Heart right ventricle (tissue), 16 donors: ENCODE results near the gene LIN52. TPM values are rescaled to one million over a fixed set of nuclear protein-coding genes. Genes with fewer than 3 reads are reported as not detected.
"Not testable (repeated sequence)": the region's sequence is repeated elsewhere in the genome, so short reads cannot be mapped to it uniquely, and the experiment has no call there.

Source experiments
- ATAC-seq, 8 donors: fragments of 200-7000 bp; cut with Tn5 transposase; one replicate each; pipeline ENCODE4 v1.9.1; 2020; ENCODE audit warnings: mild to moderate bottlenecking in 8 of 8, moderate library complexity in 8 of 8, moderate number of reproducible peaks in 1 of 8
- DNase-seq, 2 donors: peaks; one replicate each; pipeline ENCODE4 v3.0.0-alpha.2; 2020
- H3K27ac ChIP-seq, 10 donors: fragments of 200-600 bp; sonication (generic) in 2 of 10; one replicate each; pipeline versions ENCODE4 v1.5.0 to v1.8.0; 2020 to 2022; ENCODE audit warnings: mild to moderate bottlenecking in 3 of 10
- H3K27me3 ChIP-seq, 7 donors: fragments of 200-600 bp; one replicate each; pipeline ENCODE4 v1.8.0; 2021 to 2022; ENCODE audit warnings: mild to moderate bottlenecking in 2 of 7
- H3K36me3 ChIP-seq, 9 donors: fragments of 200-600 bp; sonication (generic) in 1 of 9; one replicate each; pipeline versions ENCODE4 v1.5.0 to v1.8.0; 2020 to 2022; ENCODE audit warnings: mild to moderate bottlenecking in 2 of 9
- H3K4me1 ChIP-seq, 9 donors: fragments of 200-600 bp; sonication (generic) in 1 of 9; one replicate each; pipeline versions ENCODE4 v1.5.0 to v1.8.0; 2020 to 2022; ENCODE audit warnings: mild to moderate bottlenecking in 4 of 9
- H3K4me3 ChIP-seq, 10 donors: fragments of 200-600 bp; sonication (generic) in 2 of 10; one replicate each; pipeline versions ENCODE4 v1.5.0 to v1.8.0; 2020 to 2022; ENCODE audit warnings: mild to moderate bottlenecking in 7 of 10, moderate library complexity in 2 of 10
- H3K9me3 ChIP-seq, 11 donors: fragments of 200-600 bp in 10 of 11; sonication (generic) in 2 of 11; one replicate each; pipeline versions ENCODE4 v1.5.0 to v1.8.0; 2013 to 2022; ENCODE audit warnings: mild to moderate bottlenecking in 2 of 11, control low read depth in 1 of 11, moderate library complexity in 1 of 11
- WGBS, 2 donors: extraction: QIAGEN DNeasy Blood & Tissue Kit; methylation state at CpG; one replicate each; pipeline ENCODE4 v1.1.7; 2013; ENCODE audit warnings: inconsistent platforms in 1 of 2; 5-methylcytosine and 5-hydroxymethylcytosine counted together
- intact Hi-C, 10 donors: fragments of 100-400 bp; cut with DNase I; formaldehyde crosslinking; loops; one replicate each; pipeline versions ENCODE4 v1.11.1 to v1.14.2; 2022
- polyA plus RNA-seq, 2 donors: library from polyadenylated mRNA; stranded (reverse); fragments of 200-250 nt; gene quantifications; one replicate each; pipeline ENCODE4 v1.2.3, GENCODE V29; 2013
- total RNA-seq, 10 donors: library from RNA; stranded (reverse); fragmentation: NEBNext Ultra II Directional in 3 of 10; extraction: Animal tissue kit (Norgen Biotek cat#: 25700) in 3 of 10; gene quantifications; one replicate each; pipeline versions ENCODE4 v1.2.1 to v1.2.4, GENCODE V29; 2021 to 2023
- TF ChIP-seq, protein P1 (sequence below), 9 donors: fragments of 200-600 bp; sonication (generic) in 2 of 9; IDR thresholded peaks; one replicate each; pipeline versions ENCODE4 v1.5.0 to v1.8.0; 2021 to 2022; ENCODE audit warnings: antibody characterized with exemption in 9 of 9, mild to moderate bottlenecking in 5 of 9, moderate library complexity in 1 of 9
- donor health status: Arrhythmogenic right ventricular cardiomyopathy.
- donor health status: ischemic (EF 13 %, LVEDD 7.1; RV severe dilation, severe dysfunction).
- donor health status: healthy with polysubstance abuse.
- donor health status: DM: no; HTN: yes; CAD: no.
- donor health status: DM: no; HTN: no; CAD: no.
- donor health status: ischemic (EF 25% LVEDD 6.9; RV normal size, moderate dysfunction).
- donor health status: ischemic (EF 25% LVEDD 5.7; RV mildly dilated, moderate dysfunction).
- donor health status: healthy.
- donor health status: DM: yes; HTN: yes; CAD: no.
- donor health status: Ischemic cardiomyopathy.
- donor health status: ischemic (EF 35%, LVEDD 5.7; RV mildly dilated, moderate dysfunction).
- donor health status: nonischemic (EF 11% LVEDD 7.7; RV severe dilation, severe dysfunction).
- donor health status: DM: yes; HTN: yes; CAD: no.
- donor health status: PGD.
- donor health status: ischemic (EF 29% LVEDD 5.4; RV normal size, mild dysfunction).
- donor health status: nonischemic (EF 23%, LVEDD 6.1; RV moderate dilation, normal function).

LIN52 gene
- total and polyA plus RNA-seq, 12 donors = 4.7 to 13.6 (median 8.3) TPM

DNA sequence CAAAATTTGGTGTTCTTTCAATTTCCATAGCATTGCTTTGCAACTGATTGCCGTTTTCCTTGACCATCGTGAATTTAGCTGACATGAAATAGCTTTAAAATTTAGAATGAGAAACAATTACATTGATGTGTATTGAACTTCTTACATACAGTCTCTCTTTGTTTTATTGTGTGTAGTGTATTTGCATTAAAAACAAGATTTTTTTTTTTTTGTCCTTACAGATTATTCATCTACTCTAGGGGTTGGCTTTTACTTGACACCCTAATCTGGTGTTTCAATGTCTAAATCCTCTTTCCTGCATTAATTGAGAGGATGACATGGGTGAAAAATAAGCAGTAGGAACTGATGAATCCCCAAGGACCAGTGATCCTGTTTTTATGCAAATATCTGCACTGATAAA lies 20.6 kb downstream of the LIN52 start:
- H3K36me3 ChIP-seq = peaks cover 0 to 77% (median 4%) of the 10 kb centered on the region in 9 donors
- WGBS, 2 donors = 92 to 94% methylated on average over 2 of the region's 2 CpGs
- no peaks in the 10 kb centered on the region for H3K27me3 ChIP-seq
- H3K27ac ChIP-seq = no peak overlapping the region
- TF ChIP-seq, protein P1, sequence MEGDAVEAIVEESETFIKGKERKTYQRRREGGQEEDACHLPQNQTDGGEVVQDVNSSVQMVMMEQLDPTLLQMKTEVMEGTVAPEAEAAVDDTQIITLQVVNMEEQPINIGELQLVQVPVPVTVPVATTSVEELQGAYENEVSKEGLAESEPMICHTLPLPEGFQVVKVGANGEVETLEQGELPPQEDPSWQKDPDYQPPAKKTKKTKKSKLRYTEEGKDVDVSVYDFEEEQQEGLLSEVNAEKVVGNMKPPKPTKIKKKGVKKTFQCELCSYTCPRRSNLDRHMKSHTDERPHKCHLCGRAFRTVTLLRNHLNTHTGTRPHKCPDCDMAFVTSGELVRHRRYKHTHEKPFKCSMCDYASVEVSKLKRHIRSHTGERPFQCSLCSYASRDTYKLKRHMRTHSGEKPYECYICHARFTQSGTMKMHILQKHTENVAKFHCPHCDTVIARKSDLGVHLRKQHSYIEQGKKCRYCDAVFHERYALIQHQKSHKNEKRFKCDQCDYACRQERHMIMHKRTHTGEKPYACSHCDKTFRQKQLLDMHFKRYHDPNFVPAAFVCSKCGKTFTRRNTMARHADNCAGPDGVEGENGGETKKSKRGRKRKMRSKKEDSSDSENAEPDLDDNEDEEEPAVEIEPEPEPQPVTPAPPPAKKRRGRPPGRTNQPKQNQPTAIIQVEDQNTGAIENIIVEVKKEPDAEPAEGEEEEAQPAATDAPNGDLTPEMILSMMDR (IDR thresholded peaks at IDR 0.05) = no peak
- DNase-seq (no peak), ATAC-seq (no peak)
- H3K9me3 ChIP-seq = no peaks in the 10 kb centered on the region
- H3K4me3 ChIP-seq = no peak overlapping the region
- no peaks in the 10 kb centered on the region for H3K4me1 ChIP-seq
- intact Hi-C loops = loop anchor here in 1 of 10 donors (5.0 kb wide), 1 partner anchor 142 kb away; no protein-coding TSS in a partner anchor

DNA sequence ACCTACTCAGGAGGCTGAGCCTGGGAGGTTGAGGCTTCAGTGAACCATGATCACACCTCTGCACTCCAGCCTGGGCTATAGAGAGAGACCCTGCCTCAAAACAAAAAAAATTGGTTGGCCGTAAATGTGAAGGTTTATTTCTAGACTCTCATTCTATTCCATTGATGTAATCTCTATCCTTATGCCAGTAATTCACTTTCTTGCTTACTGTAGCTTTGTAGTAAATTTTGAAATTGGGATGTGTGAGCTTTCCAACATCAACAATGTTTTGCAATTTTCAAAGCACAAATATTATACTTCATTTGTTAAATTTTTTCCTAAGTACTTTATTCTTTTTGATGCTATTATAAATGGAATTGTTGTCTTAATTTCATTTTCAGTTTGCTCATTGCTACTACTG lies 24.6 kb downstream of the LIN52 start:
- Histone ChIP-seq H3K27ac (no peak overlapping the region), H3K4me3 (no peak overlapping the region), H3K9me3 (no peaks in the 10 kb centered on the region), H3K36me3 (peaks cover 0 to 58% (median 0%) of the 10 kb centered on the region in 9 donors), H3K27me3 (no peaks in the 10 kb centered on the region), H3K4me1 (no peaks in the 10 kb centered on the region)
- TF ChIP-seq, protein P1 (IDR thresholded peaks at IDR 0.05) = no peak
- 76 to 84% methylated on average over 1 of the region's 1 CpG for WGBS, 2 donors
- ATAC-seq (no peak), DNase-seq (no peak)
- intact Hi-C loops = loop anchor here in 3 of 10 donors (2.0 to 5.0 kb wide), 2 partner anchors 138 to 141 kb away; no protein-coding TSS in a partner anchor

DNA sequence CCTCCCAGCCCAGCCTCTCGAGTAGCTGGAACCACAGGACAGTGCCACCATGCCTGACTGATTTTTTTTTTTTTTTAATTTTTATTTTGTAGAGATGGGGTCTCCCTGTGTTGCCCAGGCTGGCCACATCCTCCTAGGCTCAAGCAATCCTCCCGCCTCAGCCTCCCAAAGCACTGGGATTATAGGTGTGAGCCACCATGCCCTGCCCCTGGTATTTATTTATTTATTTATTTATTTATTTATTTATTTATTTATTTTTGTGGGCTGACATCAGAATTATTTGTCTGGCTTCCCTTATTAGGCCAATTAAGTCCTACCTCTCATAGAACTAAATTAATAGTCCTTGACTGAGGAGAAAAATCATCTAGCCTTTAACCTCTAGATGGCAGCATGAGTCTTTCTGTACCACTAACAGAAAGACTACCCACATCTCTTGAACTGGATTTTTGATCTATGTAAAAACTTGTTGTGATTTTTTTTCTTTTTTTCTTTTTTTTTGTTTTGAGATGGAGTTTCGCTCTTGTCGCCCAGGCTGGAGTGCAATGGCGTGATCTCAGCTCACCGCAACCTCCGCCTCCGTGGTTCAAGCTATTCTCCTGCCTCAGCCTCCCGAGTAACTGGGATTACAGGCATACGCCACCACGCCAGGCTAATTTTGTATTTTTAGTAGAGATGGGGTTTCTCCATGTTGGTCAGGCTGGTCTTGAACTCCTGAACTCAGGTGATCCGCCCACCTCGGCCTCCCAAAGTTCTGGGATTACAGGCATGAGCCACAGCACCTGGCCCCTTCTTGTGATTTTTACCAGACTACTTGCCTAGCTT lies 26.9 kb downstream of the LIN52 start:
- intact Hi-C loops = loop anchor here in 7 of 10 donors (2.0 to 5.0 kb wide), 4 partner anchors 139 to 146 kb away; no protein-coding TSS in a partner anchor
- 93 to 94% methylated on average over 13 of the region's 13 CpGs for WGBS, 2 donors
- peak in 1 of 2 donors; percentile 10 for DNase-seq

DNA sequence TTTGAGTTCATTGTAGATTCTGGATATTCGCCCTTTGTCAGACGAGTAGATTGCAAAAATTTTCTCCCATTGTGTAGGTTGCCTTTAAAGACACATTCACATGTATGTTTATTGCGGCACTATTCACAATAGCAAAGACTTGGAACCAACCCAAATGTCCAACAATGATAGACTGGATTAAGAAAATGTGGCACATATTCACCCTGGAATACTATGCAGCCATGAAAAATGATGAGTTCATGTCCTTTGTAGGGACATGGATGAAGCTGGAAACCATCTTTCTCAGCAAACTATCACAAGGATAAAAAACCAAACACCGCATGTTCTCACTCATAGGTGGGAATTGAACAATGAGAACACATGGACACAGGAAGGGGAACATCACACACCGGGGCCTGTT lies 40.7 kb downstream of the LIN52 start:
- intact Hi-C loops, H3K4me3 ChIP-seq, ATAC-seq, H3K27ac ChIP-seq, H3K27me3 ChIP-seq, DNase-seq, H3K4me1 ChIP-seq: not testable (repeated sequence)
- WGBS, 2 donors = 73 to 92% methylated on average over 4 of the region's 5 CpGs
- Histone ChIP-seq H3K36me3 (peaks cover 0 to 12% (median 0%) of the 10 kb centered on the region in 9 donors), H3K9me3 (peaks cover 0 to 10% (median 0%) of the 10 kb centered on the region in 11 donors)

More for the DNA sequence above, 26.9 kb downstream of the LIN52 start:
- TF ChIP-seq, protein P1 (IDR thresholded peaks at IDR 0.05) = peak; percentile 13 to 75 (median 64)
- H3K36me3 ChIP-seq = peaks cover 0 to 45% (median 0%) of the 10 kb centered on the region in 9 donors
- H3K27me3 ChIP-seq, H3K27ac ChIP-seq, H3K4me1 ChIP-seq, H3K9me3 ChIP-seq, H3K4me3 ChIP-seq: not testable (repeated sequence)
- ATAC-seq = peak in 1 of 8 donors; percentile 72
